Measurements from ENCODE around the gene FAM117A.
A peak's percentile ranks its signal among the peaks of the same experiment; 100 is the strongest.

Gene FAM117A, protein sequence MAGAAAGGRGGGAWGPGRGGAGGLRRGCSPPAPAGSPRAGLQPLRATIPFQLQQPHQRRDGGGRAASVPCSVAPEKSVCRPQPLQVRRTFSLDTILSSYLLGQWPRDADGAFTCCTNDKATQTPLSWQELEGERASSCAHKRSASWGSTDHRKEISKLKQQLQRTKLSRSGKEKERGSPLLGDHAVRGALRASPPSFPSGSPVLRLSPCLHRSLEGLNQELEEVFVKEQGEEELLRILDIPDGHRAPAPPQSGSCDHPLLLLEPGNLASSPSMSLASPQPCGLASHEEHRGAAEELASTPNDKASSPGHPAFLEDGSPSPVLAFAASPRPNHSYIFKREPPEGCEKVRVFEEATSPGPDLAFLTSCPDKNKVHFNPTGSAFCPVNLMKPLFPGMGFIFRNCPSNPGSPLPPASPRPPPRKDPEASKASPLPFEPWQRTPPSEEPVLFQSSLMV

DNA sequence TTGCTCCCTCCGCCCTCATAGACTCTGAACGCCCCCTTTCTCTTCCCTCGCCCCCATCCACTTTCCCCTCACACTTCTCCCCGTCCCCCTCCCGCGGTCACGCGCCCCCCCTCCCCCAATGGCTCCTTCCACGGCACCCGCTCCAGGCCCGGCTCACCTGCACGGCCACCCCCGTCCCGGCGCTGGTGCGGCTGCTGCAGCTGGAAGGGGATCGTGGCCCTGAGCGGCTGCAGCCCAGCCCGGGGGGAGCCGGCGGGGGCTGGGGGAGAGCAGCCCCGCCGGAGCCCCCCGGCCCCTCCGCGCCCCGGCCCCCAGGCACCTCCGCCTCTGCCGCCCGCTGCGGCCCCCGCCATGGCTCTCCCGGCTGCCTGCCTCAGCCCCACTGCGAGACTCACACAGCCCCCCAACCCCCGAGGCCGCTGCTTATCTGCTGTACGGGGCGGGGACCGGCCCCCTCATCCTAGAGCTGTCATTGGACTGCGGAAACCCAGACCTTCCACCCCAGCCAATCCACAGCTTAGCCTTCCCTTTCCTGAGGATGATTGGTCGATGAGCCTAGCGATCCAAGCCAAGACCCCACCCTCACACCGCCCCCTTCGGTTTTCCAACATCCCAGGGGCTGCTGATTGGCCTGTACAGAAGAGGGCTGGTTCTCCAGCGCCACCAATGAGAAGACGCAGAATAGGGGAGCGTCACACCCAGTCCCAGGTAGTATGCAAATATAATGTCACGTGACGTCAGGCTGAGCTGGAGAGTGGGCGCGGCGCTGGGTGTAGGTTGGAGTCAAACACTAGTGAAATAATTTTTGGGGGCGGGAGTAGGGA lies at the start of gene FAM117A:
Gene FAM117A (minus strand): TSS at position 397 of the 824 bp plus-strand sequence. CDS start 44 bp downstream, at position 353.
- peak; percentile 92 for DNase-seq

DNA sequence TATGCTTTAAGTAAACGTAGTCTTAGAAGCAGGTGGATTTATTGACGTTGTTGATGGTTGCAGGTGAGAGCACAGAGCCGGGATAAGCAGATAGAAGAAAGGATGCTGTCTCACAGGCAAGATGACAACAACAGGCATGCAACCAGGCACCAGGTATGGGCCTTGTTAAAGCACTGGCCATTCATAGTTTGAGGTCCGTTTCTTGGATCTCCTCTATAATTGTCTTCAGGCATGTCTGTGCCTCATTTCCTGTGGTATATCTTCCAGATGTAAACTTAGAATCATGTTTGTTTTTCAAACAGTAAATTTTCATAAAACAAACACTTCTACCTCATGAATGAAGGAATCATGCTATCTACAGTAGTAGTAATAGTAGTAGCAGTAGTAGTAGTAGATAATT lies 45.1 kb upstream of the FAM117A start:
- DNase-seq: no peak

DNA sequence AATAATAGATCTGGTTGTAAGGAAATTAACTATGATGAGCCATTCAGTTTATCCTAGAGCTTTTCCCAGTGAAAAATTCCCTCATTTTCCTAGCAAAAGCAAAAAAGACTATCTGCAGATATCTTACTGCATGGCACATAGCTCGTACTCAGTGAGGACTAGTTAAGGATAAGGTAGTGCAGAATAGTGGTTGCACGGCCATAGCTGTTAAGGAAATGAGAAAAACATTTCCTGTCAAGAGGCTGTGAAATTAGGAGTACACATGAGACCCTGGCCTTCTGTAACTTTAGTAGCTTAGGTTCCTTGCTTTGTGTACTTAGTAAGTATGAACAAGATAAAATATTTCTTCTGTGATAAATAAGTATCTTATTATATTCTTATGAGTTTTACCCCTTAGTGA lies 34.8 kb upstream of the FAM117A start:
- no peak for DNase-seq

DNA sequence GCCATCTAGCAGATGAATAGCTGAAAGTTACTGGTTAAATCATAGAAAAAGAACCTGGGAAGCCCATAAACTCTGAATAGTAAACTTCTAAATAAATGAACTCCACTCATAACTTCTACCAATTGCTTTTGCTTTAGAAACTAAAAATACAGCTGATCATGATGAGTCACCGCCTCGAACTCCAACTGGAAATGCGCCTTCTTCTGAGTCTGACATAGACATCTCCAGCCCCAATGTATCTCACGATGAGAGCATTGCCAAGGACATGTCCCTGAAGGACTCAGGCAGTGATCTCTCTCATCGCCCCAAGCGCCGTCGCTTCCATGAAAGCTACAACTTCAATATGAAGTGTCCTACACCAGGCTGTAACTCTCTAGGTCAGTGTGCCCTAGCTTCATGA lies 34.3 kb upstream of the FAM117A start:
- DNase-seq: no peak

DNA sequence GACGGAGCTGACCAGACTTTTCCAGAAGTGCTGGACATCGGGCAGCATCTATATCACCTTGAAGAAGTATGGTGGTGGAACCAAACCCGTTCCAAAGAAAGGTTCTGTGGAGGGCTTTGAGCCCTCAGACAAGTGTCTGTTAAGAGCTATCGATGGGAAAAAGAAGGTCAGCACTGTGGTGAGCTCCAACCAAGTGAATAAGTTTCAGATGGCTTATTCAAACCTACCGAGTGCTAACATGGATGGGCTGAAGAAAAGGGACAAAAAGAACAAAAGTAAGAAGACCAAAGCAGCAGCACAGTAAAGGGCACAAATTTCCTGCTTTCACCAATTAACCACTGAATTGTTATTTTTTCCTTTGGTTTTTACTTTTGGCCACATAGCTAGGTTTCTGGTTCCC lies 31.4 kb upstream of the FAM117A start:
- no peak for DNase-seq

DNA sequence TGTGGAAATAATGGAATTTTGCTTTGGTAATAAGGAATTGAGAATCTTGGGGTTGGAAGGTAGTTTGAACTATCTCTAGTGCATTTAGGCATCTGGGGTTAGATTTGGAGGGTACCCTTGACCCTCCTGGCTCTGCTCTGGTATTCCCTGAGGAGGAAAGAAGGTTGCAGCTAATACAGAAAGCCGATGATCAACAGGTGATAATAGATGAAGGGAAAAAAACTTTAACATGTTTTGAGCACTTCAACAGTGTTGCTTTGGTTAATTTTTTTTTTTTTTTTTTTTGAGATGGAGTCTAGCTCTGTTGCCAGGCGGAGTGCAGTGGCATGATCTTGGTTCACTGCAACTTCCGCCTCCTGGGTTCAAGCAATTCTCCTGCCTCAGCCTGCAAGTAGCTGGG lies 29.4 kb upstream of the FAM117A start:
- no peak for DNase-seq

DNA sequence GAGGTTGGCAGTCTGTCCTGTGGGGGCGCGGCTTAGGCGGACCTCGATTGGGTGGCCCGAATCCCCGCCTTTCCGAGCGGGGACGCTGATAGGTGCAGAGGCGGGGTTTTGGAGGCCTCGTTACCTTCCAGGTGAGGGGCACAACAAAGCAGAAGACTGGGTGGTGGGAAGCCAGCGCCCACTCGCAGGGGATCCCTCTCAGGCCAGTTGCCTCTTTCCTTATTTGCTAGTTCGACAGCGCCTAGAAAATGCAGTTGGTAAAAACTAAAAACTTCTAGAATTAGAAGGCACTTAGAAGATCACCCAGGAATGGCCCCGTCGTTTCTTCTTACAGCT lies 25.3 kb upstream of the FAM117A start:
- no peak for DNase-seq

DNA sequence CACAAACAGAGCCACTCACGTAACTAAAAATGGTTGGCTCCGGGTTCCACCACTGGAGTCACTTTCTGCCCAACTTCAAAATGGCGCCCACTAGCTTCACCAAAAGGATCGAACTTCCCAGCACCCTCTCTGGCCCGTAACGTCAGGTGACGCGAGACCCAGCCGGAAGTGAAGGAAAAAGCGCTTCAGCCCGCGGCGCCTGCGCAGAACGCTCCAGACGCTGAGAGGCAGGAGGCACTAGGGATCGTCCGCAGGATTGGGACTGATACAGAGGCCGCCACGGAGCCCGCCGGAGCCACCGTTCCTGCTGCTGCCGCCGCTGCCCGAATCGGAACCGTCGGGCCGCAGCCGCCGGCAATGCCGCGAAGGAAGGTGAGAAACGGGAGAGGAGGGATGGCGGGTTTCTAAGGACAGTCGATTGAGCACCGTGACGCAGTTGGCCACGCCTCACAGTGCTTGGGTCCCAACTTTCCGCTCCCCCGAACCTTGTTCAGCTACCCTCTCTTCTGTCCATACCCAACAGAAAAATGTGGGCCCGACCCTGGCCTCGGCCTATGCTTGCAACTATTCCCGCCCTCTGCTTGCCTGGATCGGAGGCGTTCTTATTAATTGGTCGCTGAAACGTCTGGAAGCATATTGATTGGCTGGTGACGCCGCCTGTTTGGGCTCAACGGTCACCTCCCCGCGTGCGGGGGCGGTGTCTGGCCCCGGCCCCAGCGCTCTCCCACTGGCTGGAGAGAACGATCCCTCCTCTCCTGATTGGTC lies 24.7 kb upstream of the FAM117A start, which contains the start of gene KAT7:
Gene KAT7 (plus strand): TSS at position 204 of the 765 bp plus-strand sequence. CDS start 154 bp downstream, at position 358.
- peak; percentile 98 for DNase-seq

DNA sequence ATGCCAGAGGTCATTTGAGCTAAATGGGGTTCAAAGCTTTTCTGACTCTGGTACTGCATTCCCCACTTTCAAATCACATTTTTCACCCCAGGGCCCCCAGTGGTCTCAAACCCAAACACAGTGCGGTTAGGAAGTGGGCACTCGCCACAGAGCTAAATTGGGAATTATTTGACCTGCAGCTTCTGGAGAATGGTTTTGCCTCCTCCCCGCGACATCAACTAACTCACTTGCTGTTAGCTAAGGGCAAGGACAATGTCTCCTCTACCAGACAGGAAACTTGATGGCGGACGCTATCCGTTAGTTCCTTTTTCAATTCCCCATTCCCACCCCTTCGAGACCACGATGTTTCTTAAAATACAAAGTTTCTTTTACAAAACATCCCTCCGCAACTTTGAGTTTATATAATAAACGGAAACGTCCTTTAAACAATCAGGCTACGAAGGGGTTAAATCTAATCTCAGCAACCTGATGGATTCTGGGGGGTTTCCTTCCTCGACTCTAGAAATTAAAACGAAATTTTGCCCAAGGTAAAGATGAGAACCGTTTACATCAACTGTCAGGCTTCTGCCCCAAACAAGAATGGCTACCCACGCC lies 24.1 kb upstream of the FAM117A start:
- DNase-seq: no peak

DNA sequence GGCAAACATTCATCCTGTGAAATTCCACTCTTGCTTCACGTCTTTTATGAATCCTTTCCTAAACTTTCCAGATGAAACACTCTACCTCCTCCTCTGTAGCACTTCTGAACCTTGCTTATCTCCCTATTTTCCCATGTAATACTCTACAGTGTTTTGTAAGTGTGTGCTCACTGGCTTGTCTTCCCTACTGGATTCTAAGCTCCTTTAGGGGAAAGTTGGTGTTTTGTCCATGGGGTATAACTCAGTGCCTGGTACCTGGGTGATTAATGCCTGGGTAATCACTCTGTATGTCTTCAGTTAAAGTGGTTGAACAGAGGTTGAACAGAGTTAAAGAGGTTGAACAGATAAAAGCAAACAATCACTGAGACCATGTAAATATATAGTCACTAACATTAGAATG lies 20.7 kb upstream of the FAM117A start:
- DNase-seq: no peak

DNA sequence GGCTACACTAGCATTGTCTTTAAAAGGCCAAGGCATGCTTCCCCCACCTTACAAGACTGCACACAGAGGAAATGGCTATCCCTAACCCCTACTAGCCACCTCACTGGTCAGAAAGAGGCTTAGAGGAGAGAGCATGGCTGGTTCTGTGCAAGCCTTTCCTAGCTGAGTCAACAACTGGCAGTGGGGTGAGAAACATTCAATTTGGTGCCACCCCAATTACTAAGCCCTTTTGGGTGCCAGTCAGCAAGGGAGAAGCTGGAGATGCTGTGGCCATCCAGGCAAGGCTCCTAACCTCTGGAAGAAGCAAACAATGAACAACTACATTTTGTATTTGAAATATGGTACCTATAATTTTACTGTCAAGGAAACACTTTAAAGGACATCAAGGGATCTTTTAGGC lies 19.9 kb upstream of the FAM117A start:
- DNase-seq: no peak

DNA sequence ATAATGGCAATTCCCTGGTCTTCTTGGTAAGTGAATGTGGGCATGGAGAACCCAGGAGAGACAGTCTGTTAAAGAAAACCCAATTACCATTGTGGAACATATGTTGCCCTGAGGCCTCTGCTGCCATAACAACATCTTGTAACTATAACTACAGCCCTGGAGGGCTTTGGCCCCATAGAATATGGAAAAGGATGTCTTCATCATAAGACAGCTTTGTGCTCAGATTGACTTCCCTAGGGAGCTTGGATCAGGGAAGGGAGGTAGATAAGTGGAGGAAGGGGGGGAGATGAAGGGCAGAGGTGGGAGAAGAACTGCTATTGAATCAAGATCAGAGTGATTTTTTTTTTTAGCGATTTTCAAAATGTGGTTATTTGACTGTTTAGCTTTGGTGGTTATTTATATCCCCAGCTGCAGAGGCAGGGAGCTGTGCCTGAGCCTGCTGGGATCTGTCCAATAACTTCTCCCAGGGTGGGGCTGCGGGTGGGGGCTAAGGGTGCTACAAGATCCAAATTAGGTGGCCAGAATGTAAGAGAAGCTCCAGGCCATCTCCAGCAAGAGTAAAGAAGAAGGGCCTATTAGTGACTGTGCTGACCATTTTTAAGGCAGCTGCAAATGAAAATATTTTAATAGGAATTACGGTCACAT lies 19.3 kb upstream of the FAM117A start:
- no peak for DNase-seq

DNA sequence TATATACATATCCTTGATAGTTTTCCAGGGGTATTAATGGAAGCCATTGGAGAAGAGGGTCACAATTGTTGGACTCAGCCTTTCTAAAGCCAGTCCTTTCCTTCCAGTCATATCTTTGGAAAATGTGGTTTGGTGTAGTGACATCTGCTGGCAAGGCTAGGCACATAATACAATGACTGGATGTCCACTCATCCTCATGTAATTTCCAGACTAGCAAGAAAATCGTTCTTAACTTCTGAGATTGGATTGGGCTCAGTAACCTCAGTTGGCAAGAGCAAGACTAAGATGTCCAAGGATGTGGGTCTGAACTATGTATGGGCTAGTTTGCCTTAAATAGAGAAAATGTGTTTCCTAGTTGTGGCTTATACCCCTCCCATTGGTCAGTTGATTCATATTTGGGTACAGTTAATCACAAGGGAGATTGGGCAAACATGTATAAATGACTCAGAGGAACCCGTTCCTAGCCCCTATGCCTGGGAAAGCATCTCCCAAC lies 15.9 kb upstream of the FAM117A start:
- DNase-seq: no peak

DNA sequence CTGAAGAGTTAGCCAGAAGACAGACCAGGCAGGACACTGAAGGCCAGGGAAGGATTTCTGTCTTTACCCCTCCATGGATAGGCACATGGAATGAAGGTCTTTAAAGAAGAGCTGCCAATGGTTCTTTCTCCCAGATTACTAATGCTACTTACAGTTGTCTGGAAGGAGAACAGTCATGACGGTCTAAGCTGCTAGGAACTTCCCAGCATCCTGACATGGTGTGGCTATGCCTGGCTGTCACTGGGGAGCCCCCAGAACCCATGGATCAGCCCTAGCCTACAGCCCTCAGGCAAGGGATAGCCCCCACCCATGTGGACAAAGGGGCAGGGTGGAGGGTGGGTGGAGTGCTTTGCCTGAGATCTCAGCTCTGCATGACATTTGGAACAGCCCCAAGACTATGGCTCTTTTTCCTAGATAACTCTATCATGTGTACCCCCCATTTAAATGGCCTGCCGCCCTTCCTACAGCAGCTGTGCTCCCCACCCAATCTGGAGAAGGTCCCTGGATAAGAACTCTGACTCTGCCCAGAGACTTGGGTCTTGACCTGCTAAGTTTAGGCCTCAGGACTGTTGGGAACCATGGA lies 15.3 kb upstream of the FAM117A start:
- no peak for DNase-seq

DNA sequence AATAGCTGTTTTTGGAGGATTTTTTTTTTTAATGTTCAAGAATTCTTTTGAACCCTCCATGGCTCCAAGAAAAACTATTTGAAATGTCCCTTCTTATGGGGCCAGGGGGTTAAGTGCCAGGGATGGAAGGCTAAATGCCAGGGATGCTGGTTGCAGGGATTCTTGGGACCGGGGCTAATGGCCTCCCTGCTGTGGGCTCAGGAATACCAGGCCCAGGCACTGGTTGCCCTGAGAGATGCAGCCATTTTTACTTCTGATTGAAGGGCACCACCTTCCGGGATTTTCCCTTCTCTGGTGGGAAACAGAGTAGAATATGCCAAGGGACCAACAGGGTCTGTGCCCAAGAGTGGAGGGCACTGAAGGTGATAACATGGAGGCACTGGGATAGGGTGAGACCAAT lies 13.6 kb upstream of the FAM117A start:
- no peak for DNase-seq

DNA sequence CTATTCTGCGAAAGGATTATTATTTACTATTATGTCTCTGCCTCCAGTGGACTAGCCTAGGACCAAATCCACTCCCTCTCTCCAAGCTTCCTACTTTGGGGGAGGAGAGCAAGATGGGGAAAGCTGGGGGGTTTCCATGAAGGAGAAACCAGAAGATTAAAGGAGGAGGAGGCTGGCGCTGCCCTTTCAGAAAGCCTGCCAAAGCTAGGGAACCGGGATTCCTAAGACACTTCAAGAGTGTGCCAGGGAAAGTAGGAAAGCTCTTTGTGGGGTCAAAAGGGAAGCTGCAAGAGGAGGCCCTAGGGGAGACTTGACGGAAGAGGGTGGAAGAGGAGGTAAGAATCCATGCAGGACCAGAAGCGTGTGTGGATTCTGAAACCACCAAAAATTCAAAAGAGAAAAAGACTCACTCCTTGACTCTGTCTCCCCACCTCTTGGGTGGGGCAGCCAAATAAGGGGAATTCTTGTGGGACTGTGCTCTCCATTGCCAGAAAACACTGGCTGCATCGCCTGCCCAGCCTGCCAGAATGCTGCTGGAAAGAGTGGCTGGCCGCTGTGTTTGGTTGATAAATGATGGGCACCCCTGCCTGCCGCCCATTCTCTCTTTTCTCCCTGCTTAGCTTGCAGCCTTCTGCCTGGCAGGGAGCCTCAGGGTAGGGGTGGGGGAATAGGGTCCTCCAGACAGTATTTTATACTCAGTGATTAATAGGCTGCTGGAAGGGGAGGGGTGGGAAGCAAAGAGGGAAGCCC lies 12.8 kb upstream of the FAM117A start:
- no peak for DNase-seq

DNA sequence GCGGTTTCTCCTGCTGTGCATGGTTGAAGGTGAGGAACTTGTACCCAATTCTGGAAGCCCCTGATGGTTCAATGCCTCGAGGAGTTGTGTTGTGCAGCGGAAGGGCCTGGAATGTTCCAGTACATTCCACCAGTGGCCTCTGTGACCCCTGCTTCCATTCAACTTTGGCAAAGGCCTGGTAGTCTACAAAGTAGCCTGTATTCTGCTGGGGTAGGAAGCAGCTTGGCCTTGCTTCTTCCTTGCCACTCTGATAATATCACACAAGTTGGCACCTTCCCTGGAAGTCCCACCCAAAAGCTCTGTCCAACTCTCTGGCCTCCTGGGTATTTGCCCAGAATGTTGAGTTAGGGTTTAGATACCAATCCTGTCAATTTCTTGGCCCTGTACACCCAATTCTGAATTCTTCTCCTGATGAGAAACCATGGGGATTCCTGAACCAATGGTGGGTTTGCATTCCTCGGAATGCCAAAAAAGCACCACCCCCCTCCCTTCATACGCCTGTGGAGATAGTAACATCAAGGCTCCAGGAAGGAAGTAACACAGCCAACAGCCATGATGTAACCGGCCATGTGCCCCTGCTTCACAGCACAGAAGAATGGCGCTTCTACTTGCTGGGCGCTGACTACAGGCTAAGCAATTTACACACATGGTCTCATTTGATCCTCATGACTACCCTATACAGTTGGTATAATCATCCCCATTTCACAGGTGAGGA lies 11.8 kb upstream of the FAM117A start:
- DNase-seq: no peak

DNA sequence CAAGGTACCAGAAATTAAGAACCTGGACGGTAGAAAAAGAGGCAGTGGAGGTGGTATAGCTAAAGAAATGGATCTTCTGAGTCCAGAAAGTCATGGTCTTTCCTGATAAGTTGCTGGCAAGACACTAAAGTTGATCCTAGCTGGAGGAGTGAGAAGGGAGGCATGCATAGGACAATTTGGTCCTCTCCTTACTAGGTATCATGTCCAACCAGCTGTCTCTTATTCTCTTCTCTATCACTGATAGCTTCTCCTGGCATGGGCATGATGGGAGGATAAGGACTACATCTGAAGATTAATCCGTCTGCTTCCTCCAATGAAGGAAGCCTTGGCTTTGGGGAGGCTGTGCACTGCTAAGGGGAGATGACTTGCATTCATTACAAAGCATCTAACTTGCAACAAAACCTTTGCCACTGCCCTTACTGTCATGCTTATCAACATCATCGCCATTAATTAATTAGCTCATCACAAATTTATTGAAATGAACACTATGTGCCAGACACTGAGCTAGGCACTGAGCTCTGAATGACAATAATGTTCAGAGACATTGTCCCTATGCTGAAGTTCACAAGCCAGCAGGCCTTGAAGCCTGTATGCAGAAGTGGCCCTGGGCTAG lies 3.1 kb upstream of the FAM117A start:
- no peak for DNase-seq

DNA sequence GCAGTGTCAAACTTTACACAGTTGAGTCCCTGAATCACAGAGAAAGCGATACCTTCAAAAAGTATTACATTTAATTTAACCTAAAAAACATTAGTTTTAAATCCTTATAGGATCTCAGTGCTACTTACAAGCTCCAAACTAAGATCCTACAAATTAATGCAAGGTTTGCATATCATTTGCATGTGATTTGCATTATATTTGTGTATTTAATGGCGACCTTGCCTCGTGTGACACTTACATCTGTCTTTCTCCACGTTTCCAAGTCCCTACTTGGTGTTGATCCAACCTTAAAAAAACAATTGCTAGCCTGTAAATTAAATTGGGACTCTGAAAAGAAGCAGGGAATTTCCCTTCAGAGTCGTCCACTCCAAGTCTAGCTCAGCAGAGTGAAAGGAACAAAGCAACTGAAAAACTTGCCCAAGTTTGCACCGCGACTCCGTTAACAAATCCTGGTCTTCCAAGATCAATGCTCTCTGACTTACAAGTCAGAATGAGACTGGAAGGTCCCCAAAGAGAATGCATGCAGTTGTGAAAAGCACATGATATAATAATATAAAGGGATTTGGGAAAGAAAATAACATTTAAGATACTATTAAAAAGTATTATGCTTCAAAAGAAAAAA lies 739 bp upstream of the FAM117A start:
- no peak for DNase-seq

Measured in activated CD8-positive, alpha-beta memory T cell treated with anti-CD3 and anti-CD28 coated beads, Interleukin-2, amount 50 U/mL, for 48 hours (primary cell).